CD4-positive, alpha-beta T cell treated with Interleukin-21 for 1 hour (primary cell): ENCODE data around the gene PRSS8.
"Not testable (repeated sequence)": the region's sequence is repeated elsewhere in the genome, so short reads cannot be mapped to it uniquely, and the experiment has no call there.

Experiments
- DNase-seq: peaks from one replicate; pipeline ENCODE4 v3.0.0-alpha.2; 2020

PRSS8 gene

GRCh38 chr16:31127182-31127581 is 8.3 kb downstream of the PRSS8 start:
- no peak for DNase-seq

GRCh38 chr16:31125844-31126243 is 9.7 kb downstream of the PRSS8 start:
- DNase-seq = no peak

- no peak for DNase-seq
Observed at GRCh38 chr16:31120129-31120528, 15.4 kb downstream of the PRSS8 start.

GRCh38 chr16:31118223-31119155 is 17.0 kb downstream of the PRSS8 start:
- DNase-seq = no peak

GRCh38 chr16:31117384-31118222 is 17.9 kb downstream of the PRSS8 start, which contains the start of gene KAT8:
KAT8 (plus strand) TSS chr16:31117664; CDS start chr16:31117682, 18 bp downstream.
- peak; percentile 98 for DNase-seq

- DNase-seq = no peak
Observed at GRCh38 chr16:31114468-31114867, 21.1 kb downstream of the PRSS8 start.

- no peak for DNase-seq
Observed at GRCh38 chr16:31113121-31114120, 22.1 kb downstream of the PRSS8 start.

- DNase-seq = no peak
Observed at GRCh38 chr16:31112711-31113110, 22.8 kb downstream of the PRSS8 start.

- no peak for DNase-seq
Observed at GRCh38 chr16:31111881-31112466, 23.6 kb downstream of the PRSS8 start.

GRCh38 chr16:31110106-31111034 is 25.2 kb downstream of the PRSS8 start:
- DNase-seq = no peak

GRCh38 chr16:31109622-31110021 is 25.9 kb downstream of the PRSS8 start:
- DNase-seq = no peak

- no peak for DNase-seq
Observed at GRCh38 chr16:31108794-31109558, 26.6 kb downstream of the PRSS8 start.

- DNase-seq = peak; percentile 64
Observed at GRCh38 chr16:31108035-31108793, 27.3 kb downstream of the PRSS8 start, which contains the start of gene BCKDK. BCKDK (plus strand) TSS chr16:31108386; CDS start chr16:31109224, 838 bp downstream.

- no peak for DNase-seq
Observed at GRCh38 chr16:31107465-31107867, 28.1 kb downstream of the PRSS8 start.

- DNase-seq = no peak
Observed at GRCh38 chr16:31106509-31107464, 28.7 kb downstream of the PRSS8 start.

GRCh38 chr16:31105677-31106213 is 29.8 kb downstream of the PRSS8 start:
- DNase-seq = peak; percentile 85

GRCh38 chr16:31100876-31101641 is 34.5 kb downstream of the PRSS8 start:
- not testable (repeated sequence) for DNase-seq
